Glutamatergic neuron (in vitro differentiated cells): ENCODE measurements around the gene ADARB2. TPM values are rescaled to one million over a fixed set of nuclear protein-coding genes. Genes with fewer than 3 reads are reported as not detected.

Experiments used
- DNase-seq: peaks from one replicate; pipeline ENCODE4 v3.0.0; 2022
- H3K27ac Mint-ChIP-seq: one replicate; pipeline ENCODE4 v1.8.0; 2020; ENCODE audit warnings: mild to moderate bottlenecking, mixed read lengths, inconsistent platforms; ENCODE audit not compliant: unreplicated experiment
- H3K27me3 Mint-ChIP-seq: one replicate; pipeline ENCODE4 v1.8.0; 2020; ENCODE audit warnings: mild to moderate bottlenecking, moderate library complexity, mixed read lengths, inconsistent platforms; ENCODE audit not compliant: unreplicated experiment
- H3K36me3 Mint-ChIP-seq: one replicate; pipeline ENCODE4 v1.8.0; 2020; ENCODE audit warnings: mild to moderate bottlenecking, mixed read lengths, inconsistent platforms; ENCODE audit not compliant: unreplicated experiment
- H3K4me1 Mint-ChIP-seq: one replicate; pipeline ENCODE4 v1.8.0; 2020; ENCODE audit warnings: mild to moderate bottlenecking, low read depth, mixed read lengths, inconsistent platforms; ENCODE audit not compliant: unreplicated experiment
- H3K4me3 Mint-ChIP-seq: one replicate; pipeline ENCODE4 v1.8.0; 2020; ENCODE audit warnings: mild to moderate bottlenecking, mixed read lengths, inconsistent platforms; ENCODE audit not compliant: unreplicated experiment
- H3K9me3 Mint-ChIP-seq: one replicate; pipeline ENCODE4 v1.8.0; 2020; ENCODE audit warnings: mild to moderate bottlenecking, moderate library complexity, mixed read lengths, inconsistent platforms; ENCODE audit not compliant: unreplicated experiment
- total RNA-seq: library from RNA; stranded (reverse); fragmentation: NEBNext Ultra II Directional; extraction: Animal tissue kit (Norgen Biotek cat#: 25700); gene quantifications from one replicate; pipeline ENCODE4 v1.2.1, GENCODE V29; 2021; ENCODE audit not compliant: unreplicated experiment
- TF ChIP-seq, protein P1 (sequence below): fragments of 200-600 bp; sonication (generic); IDR thresholded peaks from one replicate; pipeline ENCODE4 v1.5.0; 2021; ENCODE audit not compliant: partially characterized antibody, unreplicated experiment

The ADARB2 gene
- total RNA-seq, 1 donor from 2014 or later, result 20.6 TPM

- Mint-ChIP-seq H3K4me3 (no peak overlapping the region), H3K27me3 (peaks cover 2% of the 10 kb centered on the region), H3K27ac (peak overlapping the region; percentile 60), H3K9me3 (peaks cover 16% of the 10 kb centered on the region), H3K4me1 (peaks cover 11% of the 10 kb centered on the region), H3K36me3 (peaks cover 27% of the 10 kb centered on the region)
- TF ChIP-seq, protein P1, sequence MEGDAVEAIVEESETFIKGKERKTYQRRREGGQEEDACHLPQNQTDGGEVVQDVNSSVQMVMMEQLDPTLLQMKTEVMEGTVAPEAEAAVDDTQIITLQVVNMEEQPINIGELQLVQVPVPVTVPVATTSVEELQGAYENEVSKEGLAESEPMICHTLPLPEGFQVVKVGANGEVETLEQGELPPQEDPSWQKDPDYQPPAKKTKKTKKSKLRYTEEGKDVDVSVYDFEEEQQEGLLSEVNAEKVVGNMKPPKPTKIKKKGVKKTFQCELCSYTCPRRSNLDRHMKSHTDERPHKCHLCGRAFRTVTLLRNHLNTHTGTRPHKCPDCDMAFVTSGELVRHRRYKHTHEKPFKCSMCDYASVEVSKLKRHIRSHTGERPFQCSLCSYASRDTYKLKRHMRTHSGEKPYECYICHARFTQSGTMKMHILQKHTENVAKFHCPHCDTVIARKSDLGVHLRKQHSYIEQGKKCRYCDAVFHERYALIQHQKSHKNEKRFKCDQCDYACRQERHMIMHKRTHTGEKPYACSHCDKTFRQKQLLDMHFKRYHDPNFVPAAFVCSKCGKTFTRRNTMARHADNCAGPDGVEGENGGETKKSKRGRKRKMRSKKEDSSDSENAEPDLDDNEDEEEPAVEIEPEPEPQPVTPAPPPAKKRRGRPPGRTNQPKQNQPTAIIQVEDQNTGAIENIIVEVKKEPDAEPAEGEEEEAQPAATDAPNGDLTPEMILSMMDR, result no peak
- DNase-seq, result no peak
These were observed 17.3 kb upstream of the ADARB2 start for GRCh38 chr10:1754506-1755153.

DNA sequence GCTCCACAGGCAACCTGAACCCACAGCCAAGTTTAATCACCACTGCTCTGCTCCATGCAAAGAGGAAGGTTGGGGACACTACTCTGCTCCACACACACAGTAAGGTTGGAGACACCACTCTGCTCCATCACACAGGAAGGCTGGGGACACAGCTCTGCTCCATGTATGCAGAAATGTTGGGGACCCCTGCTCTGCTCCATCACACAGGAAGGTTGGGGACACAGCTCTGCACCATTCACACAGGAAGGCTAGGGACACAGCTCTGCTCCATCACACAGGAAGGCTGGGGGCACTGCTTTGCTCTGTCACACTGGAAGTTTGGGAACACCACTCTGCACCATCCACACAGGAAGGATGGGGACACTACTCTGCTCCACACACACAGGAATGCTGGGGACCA is 14.8 kb upstream of the ADARB2 start:
- DNase-seq, result no peak
- TF ChIP-seq, protein P1, result no peak
- Mint-ChIP-seq H3K4me1 (peaks cover 11% of the 10 kb centered on the region), H3K27ac (no peak overlapping the region), H3K9me3 (peaks cover 18% of the 10 kb centered on the region), H3K27me3 (peaks cover 2% of the 10 kb centered on the region), H3K4me3 (no peak overlapping the region), H3K36me3 (peaks cover 31% of the 10 kb centered on the region)

- TF ChIP-seq, protein P1, result no peak
- H3K27ac Mint-ChIP-seq, result no peak overlapping the region
- peaks cover 11% of the 10 kb centered on the region for H3K27me3 Mint-ChIP-seq
- peaks cover 33% of the 10 kb centered on the region for H3K9me3 Mint-ChIP-seq
- no peak overlapping the region for H3K4me3 Mint-ChIP-seq
- H3K4me1 Mint-ChIP-seq, result peaks cover 32% of the 10 kb centered on the region
- DNase-seq, result no peak
- peaks cover 38% of the 10 kb centered on the region for H3K36me3 Mint-ChIP-seq
These were observed 10.3 kb upstream of the ADARB2 start for GRCh38 chr10:1747590-1748157.

DNA sequence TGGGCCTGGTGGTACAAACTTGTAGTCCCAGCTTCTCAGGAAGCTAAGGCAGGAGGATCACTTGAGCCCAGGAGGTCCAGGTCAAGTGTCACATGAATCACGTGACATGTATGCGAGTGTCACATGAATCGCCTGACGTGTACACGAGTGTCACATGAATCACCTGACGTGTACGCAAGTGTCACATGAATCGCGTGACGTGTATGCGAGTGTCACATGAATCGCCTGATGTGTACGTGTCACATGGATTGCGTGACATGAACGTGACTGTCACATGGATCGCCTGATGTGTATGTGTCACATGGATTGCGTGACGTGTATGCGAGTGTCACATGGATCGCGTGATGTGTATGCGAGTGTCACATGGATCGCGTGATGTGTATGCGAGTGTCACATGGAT is 9.5 kb upstream of the ADARB2 start:
- Mint-ChIP-seq H3K9me3 (peaks cover 37% of the 10 kb centered on the region), H3K36me3 (peaks cover 38% of the 10 kb centered on the region), H3K27me3 (peaks cover 11% of the 10 kb centered on the region), H3K27ac (no peak overlapping the region), H3K4me3 (no peak overlapping the region), H3K4me1 (peaks cover 38% of the 10 kb centered on the region)
- TF ChIP-seq, protein P1, result no peak
- no peak for DNase-seq

DNA sequence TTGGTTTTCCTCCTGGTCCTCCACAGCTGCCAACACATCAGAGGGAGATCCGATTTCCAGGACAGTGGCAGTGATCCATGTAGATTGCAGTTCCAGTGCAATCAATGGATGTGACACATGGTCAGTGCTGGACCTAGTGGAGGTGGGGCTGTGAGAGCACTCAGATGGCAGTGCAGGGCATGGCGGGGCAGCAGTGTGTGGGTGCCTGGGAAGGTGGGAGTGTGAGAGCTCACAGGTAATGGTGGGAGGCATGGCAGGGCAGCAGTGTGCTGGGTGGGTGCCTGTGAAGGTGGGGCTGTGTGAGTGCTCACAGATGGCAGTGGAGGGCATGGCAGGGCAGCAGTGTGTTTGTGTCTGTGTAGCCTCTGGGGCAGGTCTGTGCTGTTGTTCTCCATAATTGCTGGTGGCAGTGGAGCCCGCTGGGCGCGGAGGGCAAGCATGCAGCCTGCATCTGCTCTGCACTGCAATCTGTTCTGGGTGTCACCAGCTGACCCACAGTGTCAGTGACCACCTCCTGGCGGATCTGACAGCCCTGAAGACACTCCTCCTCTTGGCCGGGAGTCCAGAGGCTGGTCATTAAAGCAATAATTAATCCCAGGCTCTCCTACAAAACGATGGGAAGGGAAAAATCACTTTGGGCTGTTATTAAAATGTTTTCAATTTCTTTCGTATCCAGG is 8.6 kb upstream of the ADARB2 start:
- DNase-seq, result peak; percentile 71
- Mint-ChIP-seq H3K27ac (peak overlapping the region; percentile 94), H3K9me3 (peaks cover 34% of the 10 kb centered on the region)

More for the DNA sequence above, 8.6 kb upstream of the ADARB2 start:
- Mint-ChIP-seq H3K4me1 (peaks cover 39% of the 10 kb centered on the region), H3K36me3 (peaks cover 32% of the 10 kb centered on the region), H3K4me3 (peak overlapping the region; percentile 56), H3K27me3 (peaks cover 13% of the 10 kb centered on the region)
- TF ChIP-seq, protein P1, result no peak
